Measurements from ENCODE around the gene TFF2. TPM values are rescaled to one million over a fixed set of nuclear protein-coding genes. Genes with fewer than 3 reads are reported as not detected.
A peak's percentile ranks its signal among the peaks of the same experiment; 100 is the strongest.

The TFF2 gene
- total RNA-seq, 2 experiments from 2014 or later = not detected

GRCh38 chr21:42360317-42360716, 9.5 kb upstream of the TFF2 start:
- Mint-ChIP-seq H3K4me3 (no peak overlapping the region), H3K4me1 (ENCODE audit: low read depth) (no peaks in the 10 kb centered on the region), H3K27me3 (ENCODE audit: low read depth) (no peaks in the 10 kb centered on the region), H3K27ac (no peak overlapping the region), H3K36me3 (ENCODE audit: low read depth) (no peaks in the 10 kb centered on the region), H3K9me3 (peaks cover 8% of the 10 kb centered on the region)
- intact Hi-C loops (cut with micrococcal nuclease) = no loop called here
- CTCF ChIA-PET = interaction anchor here (0.5 to 2.2 kb wide), 12 partner anchors 13 to 126 kb away, joined by 3 to 9 read pairs (median 4); no protein-coding TSS in a partner anchor
- DNase-seq = peak; percentile 37

DNA sequence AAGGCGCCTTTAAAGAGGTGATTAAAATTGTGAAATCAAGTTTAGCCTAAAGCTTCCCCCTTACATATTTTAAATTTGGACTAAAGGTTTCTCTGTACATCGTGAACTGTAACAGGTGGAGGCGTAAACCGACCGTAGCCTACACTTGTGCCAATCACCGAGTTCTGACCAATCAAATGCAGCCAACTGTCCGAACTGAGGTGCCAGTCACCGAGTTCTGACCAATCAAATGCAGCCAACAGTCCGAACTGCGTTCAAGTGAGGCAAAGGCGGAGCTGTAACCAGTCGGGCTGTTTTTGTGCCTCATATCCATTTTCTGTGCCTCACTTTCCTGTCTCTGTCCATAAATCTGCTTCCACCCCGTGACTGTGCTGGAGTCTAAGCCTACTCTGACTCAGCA, 8.1 kb upstream of the TFF2 start:
- H3K4me1 Mint-ChIP-seq (ENCODE audit: low read depth) = no peaks in the 10 kb centered on the region
- no peak overlapping the region for H3K4me3 Mint-ChIP-seq
- H3K9me3 Mint-ChIP-seq = peaks cover 14% of the 10 kb centered on the region
- no peak for DNase-seq
- peaks cover 3% of the 10 kb centered on the region for H3K36me3 Mint-ChIP-seq (ENCODE audit: low read depth)
- H3K27ac Mint-ChIP-seq = no peak overlapping the region
- intact Hi-C loops (cut with micrococcal nuclease) = no loop called here
- CTCF ChIA-PET = no interaction called here
- H3K27me3 Mint-ChIP-seq (ENCODE audit: low read depth) = no peaks in the 10 kb centered on the region

DNA sequence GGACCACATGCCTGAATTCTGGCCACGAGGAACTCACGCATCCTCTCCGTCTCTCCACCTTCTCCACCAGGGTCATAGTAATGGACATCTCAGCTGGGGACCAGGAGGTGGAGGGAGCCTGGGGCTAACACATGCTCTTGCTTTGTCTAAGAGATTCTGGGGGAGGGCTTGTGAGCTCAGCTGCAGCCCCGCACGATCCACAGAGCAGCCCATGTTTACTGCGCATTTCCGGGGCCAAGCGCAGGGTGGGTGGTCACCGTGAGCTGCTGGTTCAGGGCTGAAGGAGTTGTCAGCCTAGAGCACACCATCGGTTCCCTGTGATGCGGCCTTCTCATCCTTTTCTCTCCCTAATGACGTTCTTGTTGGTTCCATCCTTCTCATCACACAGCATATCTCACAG, 7.5 kb upstream of the TFF2 start:
- no peak for DNase-seq
- Mint-ChIP-seq H3K4me1 (ENCODE audit: low read depth) (no peaks in the 10 kb centered on the region), H3K9me3 (peaks cover 17% of the 10 kb centered on the region), H3K4me3 (no peak overlapping the region), H3K27me3 (ENCODE audit: low read depth) (no peaks in the 10 kb centered on the region), H3K36me3 (ENCODE audit: low read depth) (peaks cover 3% of the 10 kb centered on the region), H3K27ac (no peak overlapping the region)
- CTCF ChIA-PET = interaction anchor here (1.3 kb wide), 1 partner anchor 23 kb away, joined by 6 read pairs; no protein-coding TSS in a partner anchor
- intact Hi-C loops (cut with micrococcal nuclease) = no loop called here

DNA sequence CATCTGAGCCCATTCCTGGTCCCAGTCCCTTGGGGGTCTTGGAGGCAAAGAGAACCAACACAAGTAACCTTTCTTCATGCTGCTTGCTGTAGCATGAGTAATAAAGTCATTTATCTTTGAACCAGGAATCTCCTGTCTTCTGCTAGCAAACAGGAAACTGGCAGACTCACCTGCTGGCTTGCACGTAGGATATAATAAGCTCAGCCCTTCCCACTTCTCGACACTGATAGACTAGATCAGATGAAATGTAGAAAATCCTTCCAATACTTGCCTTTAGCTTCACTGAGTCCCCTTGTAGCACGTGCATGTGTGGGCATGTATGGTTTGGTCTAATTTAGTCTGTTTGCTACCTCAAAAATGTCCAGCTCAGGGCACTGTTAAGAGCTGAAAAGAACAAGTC, 6.5 kb upstream of the TFF2 start:
- CTCF ChIA-PET = interaction anchor here (0.7 to 1.3 kb wide), 3 partner anchors 24 to 212 kb away, joined by 3 to 6 read pairs (median 3); no protein-coding TSS in a partner anchor
- no peaks in the 10 kb centered on the region for H3K27me3 Mint-ChIP-seq (ENCODE audit: low read depth)
- peaks cover 17% of the 10 kb centered on the region for H3K9me3 Mint-ChIP-seq
- no peaks in the 10 kb centered on the region for H3K4me1 Mint-ChIP-seq (ENCODE audit: low read depth)
- H3K27ac Mint-ChIP-seq = no peak overlapping the region
- H3K36me3 Mint-ChIP-seq (ENCODE audit: low read depth) = peaks cover 3% of the 10 kb centered on the region
- intact Hi-C loops (cut with micrococcal nuclease) = no loop called here
- no peak overlapping the region for H3K4me3 Mint-ChIP-seq
- no peak for DNase-seq

DNA sequence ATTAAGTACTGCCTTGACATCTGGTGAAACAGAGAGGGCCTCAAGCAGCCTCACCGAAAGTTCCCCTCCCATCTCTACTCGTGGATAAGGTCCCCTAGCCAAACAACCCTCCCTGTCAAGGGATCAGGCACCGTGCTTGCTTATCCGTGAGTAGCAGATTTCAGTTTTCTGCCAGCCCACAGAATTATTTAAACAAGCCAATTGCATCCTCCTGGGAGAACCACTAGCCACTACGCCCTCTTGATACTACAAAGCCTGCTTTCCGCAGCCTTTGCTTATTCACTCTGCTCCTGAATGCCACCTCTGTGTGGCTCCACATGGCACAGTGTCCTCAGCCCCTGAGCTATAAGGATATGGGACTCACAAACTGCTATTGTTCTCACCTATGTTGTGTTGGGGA, 5.9 kb upstream of the TFF2 start:
- H3K4me1 Mint-ChIP-seq (ENCODE audit: low read depth) = no peaks in the 10 kb centered on the region
- H3K4me3 Mint-ChIP-seq = no peak overlapping the region
- peaks cover 3% of the 10 kb centered on the region for H3K36me3 Mint-ChIP-seq (ENCODE audit: low read depth)
- H3K27ac Mint-ChIP-seq = no peak overlapping the region
- H3K27me3 Mint-ChIP-seq (ENCODE audit: low read depth) = no peaks in the 10 kb centered on the region
- no peak for DNase-seq
- peaks cover 17% of the 10 kb centered on the region for H3K9me3 Mint-ChIP-seq
- intact Hi-C loops (cut with micrococcal nuclease) = no loop called here
- CTCF ChIA-PET = interaction anchor here (0.7 to 1.1 kb wide), 2 partner anchors 47 to 212 kb away, joined by 3 read pairs; no protein-coding TSS in a partner anchor

DNA sequence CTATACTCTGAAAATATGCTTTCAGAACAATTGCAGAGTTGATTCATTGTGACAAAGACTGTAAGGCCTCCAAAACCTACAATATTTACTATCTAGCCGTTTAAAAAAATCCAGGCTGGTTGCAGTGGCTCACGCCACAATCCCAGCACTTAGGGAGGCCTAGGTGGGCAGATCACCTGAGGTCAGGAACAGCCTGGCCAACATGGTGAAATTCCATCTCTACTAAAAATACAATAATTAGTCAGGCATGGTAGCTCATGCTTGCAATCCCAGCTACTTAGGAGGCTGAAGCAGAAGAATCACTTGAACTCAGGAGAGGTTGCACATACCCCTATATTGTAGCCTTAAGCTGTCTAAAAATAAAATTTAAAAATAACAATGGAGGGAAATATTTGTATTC, 5.3 kb upstream of the TFF2 start:
- DNase-seq = no peak
- Mint-ChIP-seq H3K27ac (no peak overlapping the region), H3K9me3 (peaks cover 17% of the 10 kb centered on the region), H3K4me1 (ENCODE audit: low read depth) (no peaks in the 10 kb centered on the region), H3K36me3 (ENCODE audit: low read depth) (peaks cover 3% of the 10 kb centered on the region), H3K27me3 (ENCODE audit: low read depth) (no peaks in the 10 kb centered on the region), H3K4me3 (no peak overlapping the region)
- intact Hi-C loops (cut with micrococcal nuclease) = no loop called here
- CTCF ChIA-PET = no interaction called here

DNA sequence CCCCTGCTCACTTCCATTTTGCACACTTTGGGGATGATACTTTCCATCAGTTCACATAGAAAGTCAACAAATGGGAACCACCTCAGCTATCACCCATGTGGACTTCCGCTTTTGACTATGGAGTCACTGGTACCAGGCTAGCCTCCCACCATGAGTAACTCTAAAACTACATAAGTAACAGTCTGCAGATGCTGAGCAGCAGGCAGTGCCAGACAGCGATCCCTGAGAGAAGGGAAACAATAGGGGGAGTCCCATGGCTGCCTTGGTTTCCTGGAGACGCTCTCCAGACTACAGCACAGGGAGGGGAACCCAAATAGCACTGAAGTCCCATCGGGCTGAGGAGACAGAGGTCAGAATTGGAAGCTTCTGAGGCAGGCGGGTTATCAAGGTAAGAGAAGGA, 2.8 kb upstream of the TFF2 start:
- Mint-ChIP-seq H3K9me3 (peaks cover 17% of the 10 kb centered on the region), H3K27ac (no peak overlapping the region), H3K36me3 (ENCODE audit: low read depth) (peaks cover 3% of the 10 kb centered on the region), H3K27me3 (ENCODE audit: low read depth) (no peaks in the 10 kb centered on the region), H3K4me1 (ENCODE audit: low read depth) (no peaks in the 10 kb centered on the region), H3K4me3 (no peak overlapping the region)
- CTCF ChIA-PET = interaction anchor here (0.9 to 1.2 kb wide), 2 partner anchors 88 to 301 kb away, joined by 3 read pairs; no protein-coding TSS in a partner anchor
- intact Hi-C loops (cut with micrococcal nuclease) = no loop called here
- DNase-seq = no peak

DNA sequence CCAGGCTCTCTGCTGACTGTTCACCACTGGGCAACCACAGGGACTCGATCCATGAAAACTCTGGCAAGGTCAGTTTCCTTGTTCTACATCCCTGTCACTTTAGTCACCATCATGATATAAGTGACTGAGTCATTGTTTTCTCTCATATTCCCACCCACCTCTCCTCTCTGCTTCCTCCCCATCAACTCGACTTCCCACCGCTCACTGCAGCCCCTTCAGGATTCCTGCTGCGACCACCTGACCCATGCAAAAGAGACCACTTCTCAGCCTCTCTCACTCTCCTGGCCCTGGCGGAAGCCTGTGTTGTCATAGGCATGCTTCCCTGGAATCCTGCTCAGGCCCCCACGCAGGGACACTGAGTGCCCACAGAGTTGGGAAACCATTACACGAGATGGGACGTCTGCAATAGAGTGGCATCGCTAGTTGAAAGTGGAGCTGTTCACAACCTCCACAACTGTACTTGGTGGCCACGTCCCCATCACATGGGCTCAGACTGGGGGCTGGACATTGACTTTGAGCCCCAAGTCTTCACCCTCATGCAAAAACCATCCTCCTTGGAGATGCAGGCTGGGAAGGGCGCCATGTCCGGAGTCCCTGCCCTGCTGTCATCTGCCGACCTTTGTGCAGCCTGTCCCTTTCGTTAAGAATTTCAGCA, 1.8 kb upstream of the TFF2 start:
- Mint-ChIP-seq H3K4me3 (no peak overlapping the region), H3K27me3 (ENCODE audit: low read depth) (no peaks in the 10 kb centered on the region), H3K4me1 (ENCODE audit: low read depth) (no peaks in the 10 kb centered on the region), H3K27ac (no peak overlapping the region), H3K36me3 (ENCODE audit: low read depth) (peaks cover 3% of the 10 kb centered on the region), H3K9me3 (peaks cover 17% of the 10 kb centered on the region)
- no peak for DNase-seq
- intact Hi-C loops (cut with micrococcal nuclease) = no loop called here
- CTCF ChIA-PET = no interaction called here

DNA sequence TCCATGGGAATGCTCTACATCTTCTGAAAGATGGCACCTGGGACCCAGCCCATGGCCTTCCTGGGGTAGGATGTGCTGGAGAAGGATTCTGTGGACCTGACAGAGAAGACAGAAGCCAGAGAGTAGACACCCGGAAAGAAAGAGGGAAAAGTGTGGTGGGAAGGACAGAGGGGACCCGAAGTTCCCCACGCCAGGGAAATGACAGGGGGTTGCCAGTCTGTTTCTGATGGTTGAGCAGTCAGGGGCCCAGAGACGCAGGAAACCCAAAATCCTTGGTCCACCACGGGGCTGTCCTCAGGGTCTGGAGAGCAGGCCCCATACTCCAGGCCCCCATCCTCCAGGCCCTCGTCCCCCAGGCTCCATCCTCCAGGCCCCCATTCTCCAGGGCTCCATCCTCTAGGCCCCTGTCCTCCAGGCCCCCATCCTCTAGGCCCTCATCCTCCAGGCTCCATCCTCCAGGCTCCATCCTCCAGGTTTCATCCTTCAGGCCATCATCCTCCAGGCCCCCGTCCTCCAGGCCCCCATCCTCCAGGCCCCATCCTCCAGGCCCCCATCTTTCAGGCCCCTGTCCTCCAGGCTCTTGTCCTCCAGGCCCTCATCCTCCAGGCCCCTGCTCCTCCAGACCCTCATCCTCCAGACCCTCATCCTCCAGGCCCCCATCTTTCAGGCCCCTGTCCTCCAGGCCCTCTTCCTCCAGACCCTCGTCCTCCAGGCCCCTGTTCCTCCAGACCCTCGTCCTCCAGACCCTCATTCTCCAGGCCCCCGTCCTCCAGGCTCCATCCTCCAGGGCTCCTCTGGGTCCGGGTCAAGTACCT, 1.0 kb upstream of the TFF2 start:
- no peaks in the 10 kb centered on the region for H3K4me1 Mint-ChIP-seq (ENCODE audit: low read depth)
- intact Hi-C loops (cut with micrococcal nuclease) = no loop called here
- peaks cover 16% of the 10 kb centered on the region for H3K9me3 Mint-ChIP-seq
- no peak for DNase-seq
- H3K36me3 Mint-ChIP-seq (ENCODE audit: low read depth) = peaks cover 3% of the 10 kb centered on the region
- CTCF ChIA-PET = no interaction called here
- no peak overlapping the region for H3K27ac Mint-ChIP-seq
- H3K27me3 Mint-ChIP-seq (ENCODE audit: low read depth) = no peaks in the 10 kb centered on the region
- H3K4me3 Mint-ChIP-seq = no peak overlapping the region

GRCh38 chr21:42350318-42350910, 380 bp downstream of the TFF2 start:
- peaks cover 3% of the 10 kb centered on the region for H3K36me3 Mint-ChIP-seq (ENCODE audit: low read depth)
- H3K4me1 Mint-ChIP-seq (ENCODE audit: low read depth) = no peaks in the 10 kb centered on the region
- no peak overlapping the region for H3K4me3 Mint-ChIP-seq
- peaks cover 10% of the 10 kb centered on the region for H3K9me3 Mint-ChIP-seq
- no peak for DNase-seq
- H3K27me3 Mint-ChIP-seq (ENCODE audit: low read depth) = no peaks in the 10 kb centered on the region
- CTCF ChIA-PET = interaction anchor here (0.6 to 2.8 kb wide), 2 partner anchors 12 to 39 kb away, joined by 3 to 12 read pairs; no protein-coding TSS in a partner anchor
- intact Hi-C loops (cut with micrococcal nuclease) = no loop called here
- H3K27ac Mint-ChIP-seq = no peak overlapping the region

DNA sequence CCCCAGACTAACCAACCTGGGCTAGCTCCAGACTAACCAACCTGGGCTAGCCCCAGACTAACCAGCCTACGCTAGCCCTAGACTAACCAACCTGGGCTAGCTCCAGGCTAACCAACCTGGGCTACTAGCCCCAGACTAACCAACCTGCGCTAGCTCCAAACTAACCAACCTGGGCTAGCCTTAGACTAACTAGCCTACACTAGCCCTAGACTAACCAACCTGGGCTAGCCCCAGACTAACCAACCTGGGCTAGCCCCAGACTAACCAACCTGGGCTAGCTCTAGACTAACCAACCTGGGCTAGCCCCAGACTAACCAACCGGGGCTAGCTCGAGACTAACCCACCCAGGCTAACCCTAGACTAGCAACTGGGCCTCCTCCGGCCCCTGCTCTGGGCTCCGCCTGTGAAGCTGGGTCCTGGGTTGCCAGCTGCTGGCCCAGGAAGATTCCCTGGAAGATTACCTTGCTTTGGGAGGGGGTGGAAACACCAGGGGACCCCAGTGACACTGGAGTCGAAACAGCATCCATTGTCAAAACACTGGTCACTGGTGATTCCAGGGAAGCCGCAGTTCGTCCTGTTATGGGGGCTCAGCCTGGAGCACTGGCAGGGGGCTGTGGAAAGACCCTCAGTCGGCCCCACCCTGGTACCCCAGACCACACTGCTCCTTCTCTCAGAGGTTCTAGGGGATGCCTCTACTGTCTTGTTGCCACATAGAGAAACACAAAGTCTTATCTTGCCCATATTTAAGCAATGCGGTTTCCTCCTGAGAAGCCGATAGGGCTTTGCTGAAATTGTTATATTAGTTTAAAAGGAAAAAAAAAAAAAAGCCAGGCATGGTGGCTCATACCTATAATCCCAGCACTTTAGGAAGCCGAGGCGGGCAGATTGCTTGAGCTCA, 1.1 kb downstream of the TFF2 start:
- no peak for DNase-seq
- no peak overlapping the region for H3K27ac Mint-ChIP-seq
- peaks cover 7% of the 10 kb centered on the region for H3K9me3 Mint-ChIP-seq
- peaks cover 3% of the 10 kb centered on the region for H3K36me3 Mint-ChIP-seq (ENCODE audit: low read depth)
- no peaks in the 10 kb centered on the region for H3K27me3 Mint-ChIP-seq (ENCODE audit: low read depth)
- intact Hi-C loops (cut with micrococcal nuclease) = no loop called here
- H3K4me3 Mint-ChIP-seq = no peak overlapping the region
- no peaks in the 10 kb centered on the region for H3K4me1 Mint-ChIP-seq (ENCODE audit: low read depth)
- CTCF ChIA-PET = interaction anchor here (0.5 to 2.8 kb wide), 4 partner anchors 12 to 186 kb away, joined by 3 to 12 read pairs (median 4); no protein-coding TSS in a partner anchor

DNA sequence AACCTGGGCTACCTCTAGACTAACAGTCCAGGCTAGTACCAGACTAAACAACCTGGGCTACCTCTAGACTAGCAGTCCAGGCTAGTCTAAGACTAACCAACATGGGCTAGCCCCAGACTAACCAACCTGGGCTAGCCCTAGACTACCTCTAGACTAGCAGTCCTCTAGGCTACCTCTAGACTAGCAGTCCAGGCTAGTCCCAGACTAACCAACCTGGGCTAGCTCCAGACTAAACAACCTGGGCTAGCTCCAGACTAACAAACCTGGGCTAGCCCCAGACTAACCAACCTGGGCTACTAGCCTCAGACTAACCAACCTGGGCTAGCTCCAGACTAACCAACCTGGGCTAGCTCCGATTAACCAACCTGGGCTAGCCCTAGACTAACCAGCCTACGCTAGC, 2.0 kb downstream of the TFF2 start:
- H3K27ac Mint-ChIP-seq = no peak overlapping the region
- intact Hi-C loops (cut with micrococcal nuclease) = no loop called here
- H3K4me1 Mint-ChIP-seq (ENCODE audit: low read depth) = no peaks in the 10 kb centered on the region
- CTCF ChIA-PET = interaction anchor here (0.6 to 2.8 kb wide), 4 partner anchors 11 to 193 kb away, joined by 3 to 12 read pairs (median 4); no protein-coding TSS in a partner anchor
- no peaks in the 10 kb centered on the region for H3K36me3 Mint-ChIP-seq (ENCODE audit: low read depth)
- peaks cover 3% of the 10 kb centered on the region for H3K9me3 Mint-ChIP-seq
- H3K27me3 Mint-ChIP-seq (ENCODE audit: low read depth) = no peaks in the 10 kb centered on the region
- H3K4me3 Mint-ChIP-seq = no peak overlapping the region
- no peak for DNase-seq

Measured in activated naive CD4-positive, alpha-beta T cell treated with anti-CD3 and anti-CD28 coated beads for 36 hours (primary cell).